ENCODE measurements around the gene REPS2. TPM values are rescaled to one million over a fixed set of nuclear protein-coding genes. Genes with fewer than 3 reads are reported as not detected.
"Not testable (repeated sequence)": the region's sequence is repeated elsewhere in the genome, so short reads cannot be mapped to it uniquely, and the experiment has no call there.

REPS2 gene
- total RNA-seq, 3 donors from 2014 or later (not counting 1 experiment from before 2014, with no cell fraction given) = 0.27 to 9.2 (median 0.59) TPM

DNA sequence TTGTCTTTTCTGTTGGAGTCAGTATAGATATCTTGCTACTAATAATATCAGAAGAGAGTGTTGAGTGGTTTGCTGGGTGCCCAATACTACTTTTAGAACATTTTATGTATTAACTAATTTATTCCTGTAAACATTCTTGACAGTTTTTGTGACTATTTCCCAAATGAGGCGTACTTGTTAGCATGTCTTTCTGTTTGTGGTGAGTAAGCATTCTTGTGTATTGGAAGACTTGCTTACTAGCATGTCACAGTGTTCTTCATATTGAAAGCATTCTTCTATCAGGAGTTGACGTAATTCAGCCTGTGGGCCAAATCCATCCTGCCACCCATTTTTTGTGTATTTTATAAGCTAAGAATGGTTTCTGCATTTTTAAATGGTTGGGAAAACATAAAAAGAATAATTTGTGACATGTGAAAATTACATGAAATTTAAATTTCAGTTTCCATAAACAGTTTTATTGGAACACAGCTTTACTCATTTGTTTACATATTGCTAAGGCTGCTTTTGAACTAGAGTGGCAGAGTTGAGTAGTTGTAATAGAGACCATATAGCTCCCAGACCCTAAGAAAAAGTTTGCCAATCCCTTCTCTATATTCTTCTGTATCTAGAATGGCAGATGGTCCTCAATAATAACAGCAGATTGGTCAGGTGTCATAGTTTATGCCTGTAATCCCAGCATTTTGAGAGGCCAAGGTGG, 20.4 kb downstream of the REPS2 start:
- Mint-ChIP-seq H3K36me3 (no peaks in the 10 kb centered on the region), H3K4me1 (no peaks in the 10 kb centered on the region), H3K27me3 (ENCODE audit: low read depth in 2 of 2) (peaks cover 0 to 1% of the 10 kb centered on the region in 2 donors), H3K4me3 (no peak overlapping the region), H3K9me3 (no peaks in the 10 kb centered on the region), H3K27ac (no peak overlapping the region)
- DNase-seq = no peak
- Histone ChIP-seq H3K27ac (ENCODE audit: low read length) (no peak overlapping the region), H3K4me3 (ENCODE audit: low read length) (no peak overlapping the region), H3K36me3 (ENCODE audit: control insufficient read depth, insufficient read depth, low read length) (no peaks in the 10 kb centered on the region), H3K27me3 (ENCODE audit: control insufficient read depth, insufficient read depth, low read length) (no peaks in the 10 kb centered on the region), H3K4me1 (ENCODE audit: control insufficient read depth, insufficient read depth, low read length) (no peaks in the 10 kb centered on the region), H3K9me3 (ENCODE audit: control insufficient read depth, insufficient read depth, low read length) (no peaks in the 10 kb centered on the region)
- intact Hi-C loops (cut with micrococcal nuclease) = no loop called here
- no peak for ATAC-seq
- no CpG with 5 or more reads among the region's 2 CpGs for WGBS (ENCODE audit: insufficient coverage)
- TF ChIP-seq, protein P1, sequence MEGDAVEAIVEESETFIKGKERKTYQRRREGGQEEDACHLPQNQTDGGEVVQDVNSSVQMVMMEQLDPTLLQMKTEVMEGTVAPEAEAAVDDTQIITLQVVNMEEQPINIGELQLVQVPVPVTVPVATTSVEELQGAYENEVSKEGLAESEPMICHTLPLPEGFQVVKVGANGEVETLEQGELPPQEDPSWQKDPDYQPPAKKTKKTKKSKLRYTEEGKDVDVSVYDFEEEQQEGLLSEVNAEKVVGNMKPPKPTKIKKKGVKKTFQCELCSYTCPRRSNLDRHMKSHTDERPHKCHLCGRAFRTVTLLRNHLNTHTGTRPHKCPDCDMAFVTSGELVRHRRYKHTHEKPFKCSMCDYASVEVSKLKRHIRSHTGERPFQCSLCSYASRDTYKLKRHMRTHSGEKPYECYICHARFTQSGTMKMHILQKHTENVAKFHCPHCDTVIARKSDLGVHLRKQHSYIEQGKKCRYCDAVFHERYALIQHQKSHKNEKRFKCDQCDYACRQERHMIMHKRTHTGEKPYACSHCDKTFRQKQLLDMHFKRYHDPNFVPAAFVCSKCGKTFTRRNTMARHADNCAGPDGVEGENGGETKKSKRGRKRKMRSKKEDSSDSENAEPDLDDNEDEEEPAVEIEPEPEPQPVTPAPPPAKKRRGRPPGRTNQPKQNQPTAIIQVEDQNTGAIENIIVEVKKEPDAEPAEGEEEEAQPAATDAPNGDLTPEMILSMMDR (IDR thresholded peaks at IDR 0.05) = no peak

DNA sequence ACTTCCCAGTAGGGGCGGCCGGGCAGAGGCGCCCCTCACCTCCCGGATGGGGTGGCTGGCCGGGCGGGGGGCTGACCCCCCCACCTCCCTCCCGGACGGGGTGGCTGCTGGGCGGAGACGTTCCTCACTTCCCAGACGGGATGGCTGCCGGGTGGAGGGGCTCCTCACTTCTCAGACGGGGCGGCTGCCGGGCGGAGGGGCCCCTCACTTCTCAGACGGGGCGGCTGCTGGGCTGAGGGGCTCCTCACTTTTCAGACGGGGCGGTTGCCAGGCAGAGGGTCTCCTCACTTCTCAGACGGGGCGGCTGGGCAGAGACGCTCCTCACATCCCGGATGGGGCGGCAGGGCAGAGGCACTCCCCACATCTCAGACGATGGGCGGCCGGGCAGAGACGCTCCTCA, 22.3 kb downstream of the REPS2 start:
- H3K4me3 Mint-ChIP-seq; ATAC-seq; H3K4me3 ChIP-seq (ENCODE audit: low read length); H3K4me1 Mint-ChIP-seq; H3K36me3 Mint-ChIP-seq; DNase-seq; H3K9me3 Mint-ChIP-seq; intact Hi-C loops (cut with micrococcal nuclease); H3K27ac ChIP-seq (ENCODE audit: low read length); H3K9me3 ChIP-seq (ENCODE audit: control insufficient read depth, insufficient read depth, low read length); H3K4me1 ChIP-seq (ENCODE audit: control insufficient read depth, insufficient read depth, low read length); H3K36me3 ChIP-seq (ENCODE audit: control insufficient read depth, insufficient read depth, low read length); H3K27ac Mint-ChIP-seq; H3K27me3 Mint-ChIP-seq (ENCODE audit: low read depth in 2 of 2); H3K27me3 ChIP-seq (ENCODE audit: control insufficient read depth, insufficient read depth, low read length): not testable (repeated sequence)
- WGBS (ENCODE audit: insufficient coverage) = 93% methylated on average over 7 of the region's 29 CpGs

DNA sequence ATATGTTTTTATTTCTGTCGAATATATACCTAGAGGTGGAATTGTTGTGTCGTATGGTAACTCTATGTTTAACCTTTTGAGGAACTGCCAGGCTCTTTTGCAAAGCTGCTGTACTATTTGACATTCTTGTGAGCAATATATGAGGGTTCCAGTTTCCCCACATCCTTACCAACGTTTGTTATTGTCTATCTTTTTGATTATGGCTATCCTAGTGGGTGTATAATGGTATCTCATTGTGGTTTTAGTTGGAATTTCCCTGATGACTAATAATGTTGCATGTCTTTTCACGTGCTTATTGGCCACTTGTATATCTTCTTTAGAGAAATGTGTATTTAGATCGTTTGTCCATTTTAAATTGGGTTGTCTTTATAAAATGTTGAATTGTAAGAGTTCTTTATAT, 24.5 kb downstream of the REPS2 start:
- no peak for DNase-seq
- H3K4me1 ChIP-seq (ENCODE audit: control insufficient read depth, insufficient read depth, low read length) = no peaks in the 10 kb centered on the region
- no peaks in the 10 kb centered on the region for H3K36me3 ChIP-seq (ENCODE audit: control insufficient read depth, insufficient read depth, low read length)
- no peak overlapping the region for H3K27ac Mint-ChIP-seq
- H3K9me3 Mint-ChIP-seq = no peaks in the 10 kb centered on the region
- no peak overlapping the region for H3K27ac ChIP-seq (ENCODE audit: low read length)
- TF ChIP-seq, protein P1 (IDR thresholded peaks at IDR 0.05) = no peak
- H3K4me3 ChIP-seq (ENCODE audit: low read length) = no peak overlapping the region
- intact Hi-C loops (cut with micrococcal nuclease) = no loop called here
- no peak overlapping the region for H3K4me3 Mint-ChIP-seq
- no peaks in the 10 kb centered on the region for H3K27me3 ChIP-seq (ENCODE audit: control insufficient read depth, insufficient read depth, low read length)
- no peaks in the 10 kb centered on the region for H3K36me3 Mint-ChIP-seq
- WGBS (ENCODE audit: insufficient coverage) = 57% methylated on average over 1 of the region's 5 CpGs
- no peak for ATAC-seq
- H3K27me3 Mint-ChIP-seq (ENCODE audit: low read depth in 2 of 2) = peaks cover 0 to 20% of the 10 kb centered on the region in 2 donors
- no peaks in the 10 kb centered on the region for H3K9me3 ChIP-seq (ENCODE audit: control insufficient read depth, insufficient read depth, low read length)
- H3K4me1 Mint-ChIP-seq = no peaks in the 10 kb centered on the region

DNA sequence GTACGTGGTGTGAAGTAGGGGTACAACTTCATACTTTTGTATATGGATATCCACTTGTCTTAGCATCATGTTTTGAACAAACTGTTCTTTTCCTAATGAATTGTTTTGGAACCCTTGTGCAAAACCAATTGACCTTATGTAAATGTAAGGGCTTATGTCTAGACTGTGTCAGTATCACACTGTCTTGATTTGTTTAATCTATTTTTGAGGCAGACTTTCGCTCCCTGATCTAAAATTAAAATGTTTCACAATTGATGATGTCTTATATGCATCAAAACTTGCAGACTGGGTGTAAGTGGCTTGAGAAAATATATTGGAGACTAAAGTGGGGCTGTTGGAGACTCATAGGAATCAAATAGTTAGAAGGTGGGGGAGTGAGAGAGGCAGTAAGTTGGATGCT, 25.2 kb downstream of the REPS2 start:
- ATAC-seq (no peak), DNase-seq (no peak)
- TF ChIP-seq, protein P1 (IDR thresholded peaks at IDR 0.05) = no peak
- no peak overlapping the region for H3K4me3 Mint-ChIP-seq
- Histone ChIP-seq H3K27ac (ENCODE audit: low read length) (no peak overlapping the region), H3K27me3 (ENCODE audit: control insufficient read depth, insufficient read depth, low read length) (no peaks in the 10 kb centered on the region), H3K36me3 (ENCODE audit: control insufficient read depth, insufficient read depth, low read length) (no peaks in the 10 kb centered on the region), H3K9me3 (ENCODE audit: control insufficient read depth, insufficient read depth, low read length) (no peaks in the 10 kb centered on the region), H3K4me3 (ENCODE audit: low read length) (no peak overlapping the region), H3K4me1 (ENCODE audit: control insufficient read depth, insufficient read depth, low read length) (no peaks in the 10 kb centered on the region)
- intact Hi-C loops (cut with micrococcal nuclease) = no loop called here
- H3K9me3 Mint-ChIP-seq = no peaks in the 10 kb centered on the region
- H3K36me3 Mint-ChIP-seq = no peaks in the 10 kb centered on the region
- H3K27ac Mint-ChIP-seq = no peak overlapping the region
- WGBS (ENCODE audit: insufficient coverage) = 75% methylated on average over 1 of the region's 2 CpGs
- H3K4me1 Mint-ChIP-seq = no peaks in the 10 kb centered on the region
- H3K27me3 Mint-ChIP-seq (ENCODE audit: low read depth in 2 of 2) = peaks cover 0 to 20% of the 10 kb centered on the region in 2 donors
